ENCODE measurements around the gene RAMP2.

DNA sequence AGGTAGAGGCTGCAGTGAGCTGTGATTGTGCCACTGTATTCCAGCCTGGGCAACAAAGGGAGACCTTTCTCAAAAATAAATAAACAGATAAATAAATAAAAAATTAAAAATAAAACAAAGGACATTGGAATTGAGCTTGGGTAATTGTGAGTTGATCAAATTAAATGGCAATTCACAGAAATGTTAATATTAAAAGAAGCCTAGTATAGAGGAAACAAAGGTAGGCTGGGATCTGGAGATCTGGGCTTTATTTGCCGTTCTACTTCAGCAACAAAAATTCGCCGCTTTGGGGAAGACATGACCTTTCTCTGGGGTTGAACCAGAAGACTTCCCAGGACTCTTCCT lies 11.9 kb downstream of the RAMP2 start:
- TF ChIP-seq, protein P1, sequence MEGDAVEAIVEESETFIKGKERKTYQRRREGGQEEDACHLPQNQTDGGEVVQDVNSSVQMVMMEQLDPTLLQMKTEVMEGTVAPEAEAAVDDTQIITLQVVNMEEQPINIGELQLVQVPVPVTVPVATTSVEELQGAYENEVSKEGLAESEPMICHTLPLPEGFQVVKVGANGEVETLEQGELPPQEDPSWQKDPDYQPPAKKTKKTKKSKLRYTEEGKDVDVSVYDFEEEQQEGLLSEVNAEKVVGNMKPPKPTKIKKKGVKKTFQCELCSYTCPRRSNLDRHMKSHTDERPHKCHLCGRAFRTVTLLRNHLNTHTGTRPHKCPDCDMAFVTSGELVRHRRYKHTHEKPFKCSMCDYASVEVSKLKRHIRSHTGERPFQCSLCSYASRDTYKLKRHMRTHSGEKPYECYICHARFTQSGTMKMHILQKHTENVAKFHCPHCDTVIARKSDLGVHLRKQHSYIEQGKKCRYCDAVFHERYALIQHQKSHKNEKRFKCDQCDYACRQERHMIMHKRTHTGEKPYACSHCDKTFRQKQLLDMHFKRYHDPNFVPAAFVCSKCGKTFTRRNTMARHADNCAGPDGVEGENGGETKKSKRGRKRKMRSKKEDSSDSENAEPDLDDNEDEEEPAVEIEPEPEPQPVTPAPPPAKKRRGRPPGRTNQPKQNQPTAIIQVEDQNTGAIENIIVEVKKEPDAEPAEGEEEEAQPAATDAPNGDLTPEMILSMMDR (conservative IDR thresholded peaks at IDR 0.05; ENCODE audit: low read length), result no peak
- TF ChIP-seq EZH2phosphoT487 (IDR thresholded peaks at IDR 0.05; ENCODE audit: borderline replicate concordance), result no peak

Data from Loucy (cell line).